GM19324 (cell line): Measurements from ENCODE around the gene ATP5F1D.

Source experiments
- ATAC-seq: cut with Tn5 transposase; IDR thresholded peaks from one replicate; pipeline ENCODE4 v1.9.1; 2021; ENCODE audit warnings: mild to moderate bottlenecking, moderate library complexity; ENCODE audit not compliant: unreplicated experiment, low FRiP score

ATP5F1D gene

DNA sequence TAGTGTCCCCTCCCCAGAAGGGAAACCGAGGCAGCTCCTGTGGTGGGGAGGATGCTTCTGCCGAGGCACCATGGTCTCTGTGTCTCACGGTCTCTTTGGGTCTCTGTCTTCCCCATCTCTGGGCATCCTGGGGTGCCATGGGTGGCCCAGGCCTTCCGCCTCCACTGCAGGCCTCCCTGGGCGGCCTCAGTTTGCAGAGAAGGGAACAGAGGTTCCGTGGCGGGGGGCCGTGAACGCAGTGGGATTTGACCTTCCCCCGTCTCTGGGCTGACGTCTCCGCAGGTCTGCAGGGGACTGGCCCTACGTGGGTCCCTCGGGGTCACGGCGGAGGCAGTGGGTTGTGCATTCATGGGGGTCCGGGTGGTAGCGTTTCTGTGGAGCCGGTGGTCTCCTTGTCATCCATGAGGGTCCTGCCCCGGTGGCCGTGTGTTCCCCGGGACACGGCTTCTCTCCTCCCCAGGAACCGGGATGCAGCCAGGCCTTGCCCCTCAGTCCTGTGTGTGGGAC lies 48.7 kb downstream of the ATP5F1D start:
- no peak for ATAC-seq

DNA sequence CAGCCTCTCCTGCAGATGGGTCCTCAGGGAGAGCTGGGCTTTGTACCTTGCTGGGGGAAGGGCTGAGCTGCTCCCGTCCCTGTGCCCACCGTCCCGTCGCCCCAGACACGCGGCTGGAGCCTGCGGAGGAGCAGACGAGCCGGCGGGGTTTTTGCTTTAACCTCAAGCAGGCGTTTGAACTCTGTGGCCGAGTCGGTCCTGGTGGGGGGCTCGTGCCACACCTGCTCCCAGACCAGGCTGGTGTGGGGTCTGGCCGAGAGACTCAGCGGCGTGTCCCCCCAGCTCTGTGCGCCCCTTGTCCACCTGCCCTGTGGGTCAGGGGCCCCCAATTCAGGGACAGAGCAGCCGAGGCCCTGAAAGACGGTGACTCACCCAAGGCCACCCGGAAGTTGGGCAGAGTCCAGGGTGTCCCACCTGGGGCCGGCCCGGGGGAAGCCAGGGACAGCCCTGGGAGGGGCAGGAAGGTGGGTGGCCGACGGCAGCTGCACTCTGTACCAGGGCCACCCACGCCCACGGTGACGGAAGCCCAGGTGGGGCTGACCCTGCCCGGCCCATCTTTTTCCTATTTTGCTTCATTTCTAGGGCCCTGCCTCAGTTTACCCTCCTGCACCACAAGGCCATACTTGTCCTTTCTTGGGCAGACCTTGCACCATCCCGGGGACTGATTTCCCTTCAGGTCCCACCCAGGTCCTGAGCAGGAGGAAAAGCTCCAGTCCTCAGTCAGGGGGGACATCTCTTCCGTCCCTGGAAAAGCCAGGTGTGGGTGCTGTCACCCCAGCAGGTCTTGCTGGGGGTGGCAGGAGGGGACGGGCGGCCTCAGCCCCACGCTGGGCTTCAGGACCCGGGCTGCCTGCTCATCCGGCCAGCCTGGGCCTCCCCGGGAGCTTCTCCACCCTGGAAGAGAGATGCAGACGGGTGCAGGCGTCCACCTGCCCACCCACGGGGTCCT lies 49.4 kb downstream of the ATP5F1D start:
- no peak for ATAC-seq

DNA sequence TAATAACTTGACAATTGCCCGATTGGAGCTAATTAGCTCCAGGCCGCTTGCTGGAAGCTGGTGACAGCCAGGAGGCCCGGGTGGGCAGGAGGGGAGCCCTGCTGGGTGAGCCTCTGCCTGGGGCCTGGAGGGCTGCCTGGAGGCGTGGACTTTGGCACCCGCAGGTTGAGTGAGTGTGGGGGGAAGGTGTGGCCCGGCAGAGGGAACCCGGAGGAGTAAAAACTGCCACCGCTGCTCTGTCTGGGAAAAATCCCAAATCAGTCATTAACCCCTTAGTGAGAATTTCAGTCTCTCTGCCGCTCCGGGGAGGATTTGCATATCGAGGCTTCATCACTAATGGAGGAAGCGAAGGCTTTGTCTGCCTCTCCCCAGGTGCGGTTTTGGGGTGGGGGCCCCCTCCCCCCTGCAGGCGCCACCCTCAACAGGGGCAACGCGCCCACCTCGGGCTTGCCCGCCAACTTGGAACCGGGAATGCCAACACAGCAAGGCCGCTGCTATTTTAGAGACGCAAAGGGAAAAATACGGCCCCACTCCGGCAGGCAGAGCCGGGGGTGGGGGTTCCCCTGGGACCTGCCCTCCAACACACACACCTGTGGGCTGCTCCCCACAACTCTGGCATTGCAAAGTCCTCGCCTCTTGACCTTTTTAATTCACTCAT lies 50.3 kb downstream of the ATP5F1D start:
- ATAC-seq = no peak

DNA sequence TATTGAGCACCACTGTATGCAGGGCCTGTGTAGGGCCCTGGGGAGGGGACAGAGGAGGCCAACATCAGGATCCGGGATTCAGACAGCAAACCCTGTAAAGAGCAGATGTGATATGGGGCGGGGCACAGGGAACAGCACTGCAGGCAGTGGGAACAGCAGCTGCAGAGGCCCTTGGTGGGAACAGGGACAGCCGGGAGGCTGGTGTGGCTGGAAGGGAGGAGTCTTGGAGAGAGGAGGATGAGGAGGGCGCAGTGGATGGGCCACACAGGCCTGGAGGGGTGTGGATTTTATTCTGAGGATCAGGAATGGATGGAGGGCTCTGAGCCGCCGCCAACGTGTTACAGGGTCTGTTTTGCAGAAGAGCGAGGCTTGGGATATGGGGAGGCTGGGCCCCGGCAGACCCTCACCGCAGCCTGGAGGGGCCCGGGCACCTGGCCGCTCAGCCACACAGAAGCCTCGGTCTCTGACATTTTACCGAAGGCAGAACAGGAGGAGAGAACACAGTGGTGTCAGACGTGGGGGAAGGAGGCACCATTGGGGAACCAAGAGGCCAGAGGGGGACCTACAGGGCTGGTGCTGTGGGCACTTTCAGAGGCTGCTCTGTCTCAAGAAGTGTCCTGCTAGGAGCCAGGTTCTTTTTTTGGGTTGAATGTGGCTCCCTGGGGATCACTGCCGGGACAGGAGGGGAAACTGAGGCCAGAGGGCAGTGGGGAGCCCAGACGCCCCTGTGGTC lies 51.0 kb downstream of the ATP5F1D start:
- no peak for ATAC-seq

DNA sequence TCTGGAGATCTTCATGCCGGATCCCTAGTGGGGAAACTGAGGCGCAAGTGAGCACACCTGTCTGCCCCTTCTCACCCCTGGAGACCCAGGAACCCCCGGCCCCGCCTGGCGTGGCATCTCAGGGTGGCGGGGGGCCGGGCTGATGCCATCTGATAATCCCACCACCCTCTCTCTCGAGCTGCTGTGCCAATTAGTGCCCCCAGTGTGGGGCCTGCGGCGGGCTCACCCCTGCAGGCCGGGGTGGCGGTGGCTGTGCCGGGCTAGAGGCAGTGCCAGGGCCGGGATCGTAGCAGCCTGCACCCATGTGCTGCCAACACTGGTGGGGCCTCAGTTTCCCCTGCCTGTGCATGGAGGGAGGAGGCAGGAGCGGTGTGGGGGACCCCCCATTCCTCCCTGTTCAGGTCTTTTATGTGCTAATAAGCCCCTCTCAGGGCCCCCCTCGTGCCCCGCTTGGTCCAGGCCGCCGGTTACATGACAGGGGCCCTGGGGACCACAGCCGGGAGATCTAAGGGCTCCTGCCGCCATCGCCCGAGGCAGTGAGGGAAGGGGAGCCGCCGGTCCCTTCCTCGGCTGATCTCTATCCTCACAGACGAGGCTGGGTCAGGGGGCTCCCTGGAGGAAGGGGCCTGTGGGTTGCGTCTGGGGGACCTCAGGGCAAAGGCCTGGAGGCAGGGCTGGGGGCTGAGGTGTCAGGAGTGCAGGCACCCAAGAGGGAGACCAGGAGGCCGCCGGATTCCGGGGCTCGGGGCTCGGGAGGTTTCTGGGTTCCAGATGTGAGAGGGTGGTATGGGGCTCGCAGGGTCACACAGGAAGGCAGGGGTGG lies 52.4 kb downstream of the ATP5F1D start:
- no peak for ATAC-seq
